ENCODE measurements around the gene FBN1.

DNA sequence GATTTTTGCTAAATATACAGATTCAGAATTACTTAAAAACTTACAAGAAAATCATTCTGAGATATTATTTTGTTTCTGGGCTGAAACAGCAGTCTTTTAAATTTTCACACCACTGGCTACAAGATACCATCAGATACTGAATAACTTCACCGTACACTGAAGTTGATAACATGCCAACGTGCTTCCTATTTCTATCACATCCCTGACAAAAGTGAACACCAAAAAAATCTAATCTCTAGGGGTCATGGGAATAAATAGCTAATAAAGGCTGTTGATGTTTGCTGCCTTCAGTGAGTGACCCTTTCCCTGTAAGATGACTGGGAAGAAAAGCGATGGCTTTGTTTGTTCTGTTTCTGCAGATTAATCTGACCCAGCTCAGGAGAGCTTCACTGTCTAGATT is 193.8 kb downstream of the FBN1 start:
- TF ChIP-seq, protein P1, sequence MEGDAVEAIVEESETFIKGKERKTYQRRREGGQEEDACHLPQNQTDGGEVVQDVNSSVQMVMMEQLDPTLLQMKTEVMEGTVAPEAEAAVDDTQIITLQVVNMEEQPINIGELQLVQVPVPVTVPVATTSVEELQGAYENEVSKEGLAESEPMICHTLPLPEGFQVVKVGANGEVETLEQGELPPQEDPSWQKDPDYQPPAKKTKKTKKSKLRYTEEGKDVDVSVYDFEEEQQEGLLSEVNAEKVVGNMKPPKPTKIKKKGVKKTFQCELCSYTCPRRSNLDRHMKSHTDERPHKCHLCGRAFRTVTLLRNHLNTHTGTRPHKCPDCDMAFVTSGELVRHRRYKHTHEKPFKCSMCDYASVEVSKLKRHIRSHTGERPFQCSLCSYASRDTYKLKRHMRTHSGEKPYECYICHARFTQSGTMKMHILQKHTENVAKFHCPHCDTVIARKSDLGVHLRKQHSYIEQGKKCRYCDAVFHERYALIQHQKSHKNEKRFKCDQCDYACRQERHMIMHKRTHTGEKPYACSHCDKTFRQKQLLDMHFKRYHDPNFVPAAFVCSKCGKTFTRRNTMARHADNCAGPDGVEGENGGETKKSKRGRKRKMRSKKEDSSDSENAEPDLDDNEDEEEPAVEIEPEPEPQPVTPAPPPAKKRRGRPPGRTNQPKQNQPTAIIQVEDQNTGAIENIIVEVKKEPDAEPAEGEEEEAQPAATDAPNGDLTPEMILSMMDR (IDR thresholded peaks at IDR 0.05): no peak
- no peak for TF ChIP-seq POLR2A (IDR thresholded peaks at IDR 0.05)
- no peak for TF ChIP-seq POLR2AphosphoS5 (IDR thresholded peaks at IDR 0.05)
